AG04449 (cell line): ENCODE results near the gene TANGO2.
A peak's percentile ranks its signal among the peaks of the same experiment; 100 is the strongest.

ENCODE experiments used
- CTCF ChIA-PET: fragments of 350-600 bp; formaldehyde crosslinking; extraction: SDS; loops from one replicate; lab custom pipeline; 2021; ENCODE audit warnings: antibody characterized with exemption; lab: Yijun Ruan, JAX
- POLR2A ChIA-PET: fragments of 400-600, 350-600 bp; formaldehyde crosslinking; extraction: SDS; loops from one replicate; lab custom pipeline; 2020; ENCODE audit warnings: antibody characterized with exemption, inconsistent platforms; lab: Yijun Ruan, JAX
- DNase-seq: peaks from one replicate; pipeline ENCODE4 v3.0.0-alpha.2; 2010; ENCODE audit warnings: low read depth, low spot score
- H3K4me3 ChIP-seq: 2 replicates; pipeline ENCODE4 v1.5.1; 2011; ENCODE audit warnings: low read depth, mild to moderate bottlenecking, control low read depth, low read length
- TF ChIP-seq, protein P1 (sequence below): IDR thresholded peaks from one replicate; pipeline ENCODE4 v1.5.1; 2011; ENCODE audit warnings: mild to moderate bottlenecking, moderate library complexity, low read length, control low read depth, inconsistent platforms; ENCODE audit not compliant: insufficient read depth; ENCODE audit errors: missing control alignments

TANGO2 gene

GRCh38 chr22:19983741-19984140, 37.2 kb upstream of the TANGO2 start:
- no peak for DNase-seq
- TF ChIP-seq, protein P1, sequence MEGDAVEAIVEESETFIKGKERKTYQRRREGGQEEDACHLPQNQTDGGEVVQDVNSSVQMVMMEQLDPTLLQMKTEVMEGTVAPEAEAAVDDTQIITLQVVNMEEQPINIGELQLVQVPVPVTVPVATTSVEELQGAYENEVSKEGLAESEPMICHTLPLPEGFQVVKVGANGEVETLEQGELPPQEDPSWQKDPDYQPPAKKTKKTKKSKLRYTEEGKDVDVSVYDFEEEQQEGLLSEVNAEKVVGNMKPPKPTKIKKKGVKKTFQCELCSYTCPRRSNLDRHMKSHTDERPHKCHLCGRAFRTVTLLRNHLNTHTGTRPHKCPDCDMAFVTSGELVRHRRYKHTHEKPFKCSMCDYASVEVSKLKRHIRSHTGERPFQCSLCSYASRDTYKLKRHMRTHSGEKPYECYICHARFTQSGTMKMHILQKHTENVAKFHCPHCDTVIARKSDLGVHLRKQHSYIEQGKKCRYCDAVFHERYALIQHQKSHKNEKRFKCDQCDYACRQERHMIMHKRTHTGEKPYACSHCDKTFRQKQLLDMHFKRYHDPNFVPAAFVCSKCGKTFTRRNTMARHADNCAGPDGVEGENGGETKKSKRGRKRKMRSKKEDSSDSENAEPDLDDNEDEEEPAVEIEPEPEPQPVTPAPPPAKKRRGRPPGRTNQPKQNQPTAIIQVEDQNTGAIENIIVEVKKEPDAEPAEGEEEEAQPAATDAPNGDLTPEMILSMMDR: no peak
- ChIA-PET POLR2A (interaction anchor here (1.3 to 1.4 kb wide), 2 partner anchors 11 to 13 kb away, joined by 4 read pairs; no protein-coding TSS in a partner anchor), CTCF (interaction anchor here (0.6 to 7.5 kb wide), 3 partner anchors 11 to 95 kb away, joined by 3 to 45 read pairs (median 28); no protein-coding TSS in a partner anchor)
- H3K4me3 ChIP-seq: no peak overlapping the region

- DNase-seq: no peak
- ChIA-PET CTCF (interaction anchor here (3.2 to 7.5 kb wide), 2 partner anchors 12 to 30 kb away, joined by 28 to 45 read pairs; no protein-coding TSS in a partner anchor), POLR2A (interaction anchor here (1.3 to 1.4 kb wide), 2 partner anchors 11 to 13 kb away, joined by 4 read pairs; no protein-coding TSS in a partner anchor)
- TF ChIP-seq, protein P1: no peak
- H3K4me3 ChIP-seq: no peak overlapping the region
Measured at GRCh38 chr22:19984201-19984753, 36.6 kb upstream of the TANGO2 start.

GRCh38 chr22:19984851-19985811, 35.8 kb upstream of the TANGO2 start:
- ChIA-PET CTCF (interaction anchor here (3.2 to 7.5 kb wide), 2 partner anchors 12 to 29 kb away, joined by 28 to 45 read pairs; no protein-coding TSS in a partner anchor), POLR2A (interaction anchor here (1.4 kb wide), 1 partner anchor 12 kb away, joined by 4 read pairs; no protein-coding TSS in a partner anchor)
- DNase-seq: no peak
- H3K4me3 ChIP-seq: no peak overlapping the region
- TF ChIP-seq, protein P1: no peak

- no peak for DNase-seq
- ChIA-PET POLR2A (interaction anchor here (1.0 kb wide), 1 partner anchor 10 kb away, joined by 3 read pairs; no protein-coding TSS in a partner anchor), CTCF (interaction anchor here (1.4 to 7.5 kb wide), 2 partner anchors 16 to 28 kb away, joined by 5 to 45 read pairs; no protein-coding TSS in a partner anchor)
- H3K4me3 ChIP-seq: peak overlapping the region; percentile 64
- TF ChIP-seq, protein P1: no peak
Measured at GRCh38 chr22:19986011-19986409, 34.9 kb upstream of the TANGO2 start.

- no peak for DNase-seq
- TF ChIP-seq, protein P1: no peak
- peak overlapping the region; percentile 64 for H3K4me3 ChIP-seq
- POLR2A ChIA-PET: interaction anchor here (1.0 kb wide), 1 partner anchor 9 kb away, joined by 3 read pairs; no protein-coding TSS in a partner anchor
- CTCF ChIA-PET: interaction anchor here (1.4 to 7.5 kb wide), 2 partner anchors 17 to 27 kb away, joined by 5 to 45 read pairs; no protein-coding TSS in a partner anchor
Measured at GRCh38 chr22:19986410-19987341, 34.2 kb upstream of the TANGO2 start.
